Stomach (tissue), 9 donors: ENCODE results near the gene LDB2. TPM values are rescaled to one million over a fixed set of nuclear protein-coding genes. Genes with fewer than 3 reads are reported as not detected.
"Not testable (repeated sequence)": the region's sequence is repeated elsewhere in the genome, so short reads cannot be mapped to it uniquely, and the experiment has no call there.

Experiments
- DNase-seq, 2 donors: peaks; one replicate each; pipeline versions ENCODE4 v3.0.0 to v3.0.0-alpha.2; 2013 to 2019
- H3K27ac ChIP-seq, 5 donors: fragments of 200-600 bp in 4 of 5; sonication (generic) in 4 of 5; one replicate each; pipeline ENCODE4 v1.5.1; 2013 to 2019; ENCODE audit warnings: mild to moderate bottlenecking in 1 of 5, moderate library complexity in 1 of 5
- H3K27me3 ChIP-seq, 3 donors: fragments of 200-600 bp; sonication (generic); one replicate each; pipeline ENCODE4 v1.5.1; 2017 to 2019; ENCODE audit warnings: mixed run types in 1 of 3
- H3K36me3 ChIP-seq, 4 donors: fragments of 200-600 bp; sonication (generic); 1 replicate in 3 of 4; 2 replicates in 1 of 4; pipeline ENCODE4 v1.5.1; 2016 to 2019
- H3K4me1 ChIP-seq, 4 donors: fragments of 200-600 bp; sonication (generic); one replicate each; pipeline ENCODE4 v1.5.1; 2016 to 2019
- H3K4me3 ChIP-seq, 4 donors: fragments of 200-600 bp; sonication (generic) in 3 of 4; one replicate each; pipeline ENCODE4 v1.5.1; 2016 to 2019; ENCODE audit warnings: mild to moderate bottlenecking in 1 of 4
- H3K9me3 ChIP-seq, 4 donors: fragments of 200-600 bp; sonication (generic); one replicate each; pipeline ENCODE4 v1.5.1; 2016 to 2019
- EP300 ChIP-seq: sonication (generic); formaldehyde crosslinking; IDR thresholded peaks from one replicate; pipeline ENCODE4 v1.6.1; 2017; ENCODE audit warnings: antibody characterized with exemption
- POLR2A ChIP-seq, 4 donors: fragments of 450-650 bp; IDR thresholded peaks; one replicate each; pipeline ENCODE4 v1.6.1; 2016; ENCODE audit warnings: antibody characterized with exemption in 4 of 4, control low read depth in 2 of 4, mild to moderate bottlenecking in 1 of 4, moderate library complexity in 1 of 4
- POLR2AphosphoS5 ChIP-seq, 3 donors: sonication (generic); formaldehyde crosslinking; IDR thresholded peaks; one replicate each; pipeline ENCODE4 v1.6.1; 2016; ENCODE audit warnings: antibody characterized with exemption in 3 of 3
- WGBS, 5 donors: extraction: QIAGEN DNeasy Blood & Tissue Kit in 3 of 5; methylation state at CpG; one replicate each; pipeline versions ENCODE4 v1.1.5 to v1.1.7; 2013 to 2018; 5-methylcytosine and 5-hydroxymethylcytosine counted together
- intact Hi-C: fragments of 100-400 bp; cut with DNase I; formaldehyde crosslinking; loops from one replicate; pipeline ENCODE4 v1.15.1; 2023; ENCODE audit warnings: low total_unique reads
- polyA plus RNA-seq, 3 donors: library from polyadenylated mRNA; stranded (reverse); fragments of 200-250 nt; gene quantifications; one replicate each; pipeline ENCODE4 v1.2.3, GENCODE V29; 2013
- total RNA-seq, 5 donors: library from RNA; depleted of rRNA; stranded (reverse); fragments of >200 nt; gene quantifications; one replicate each; pipeline versions ENCODE4 v1.1.0 to v1.2.3, GENCODE V29; 2014 to 2016
- TF ChIP-seq, protein P1 (sequence below), 7 experiments: fragments of 450-650 bp in 4 of 7; fragments of 200-600 bp in 3 of 7; sonication (generic) in 3 of 7; IDR thresholded peaks; one replicate each; pipeline ENCODE4 v1.5.1; 2016 to 2019; ENCODE audit warnings: antibody characterized with exemption in 7 of 7, control low read depth in 2 of 7, mild to moderate bottlenecking in 1 of 7
- donor health status: healthy with polysubstance abuse.
- donor health status: Bipolar disorder and iron deficiency.
- donor health status: healthy.

The LDB2 gene
- total and polyA plus RNA-seq, 8 donors: 6.2 to 63.3 (median 12.8) TPM

DNA sequence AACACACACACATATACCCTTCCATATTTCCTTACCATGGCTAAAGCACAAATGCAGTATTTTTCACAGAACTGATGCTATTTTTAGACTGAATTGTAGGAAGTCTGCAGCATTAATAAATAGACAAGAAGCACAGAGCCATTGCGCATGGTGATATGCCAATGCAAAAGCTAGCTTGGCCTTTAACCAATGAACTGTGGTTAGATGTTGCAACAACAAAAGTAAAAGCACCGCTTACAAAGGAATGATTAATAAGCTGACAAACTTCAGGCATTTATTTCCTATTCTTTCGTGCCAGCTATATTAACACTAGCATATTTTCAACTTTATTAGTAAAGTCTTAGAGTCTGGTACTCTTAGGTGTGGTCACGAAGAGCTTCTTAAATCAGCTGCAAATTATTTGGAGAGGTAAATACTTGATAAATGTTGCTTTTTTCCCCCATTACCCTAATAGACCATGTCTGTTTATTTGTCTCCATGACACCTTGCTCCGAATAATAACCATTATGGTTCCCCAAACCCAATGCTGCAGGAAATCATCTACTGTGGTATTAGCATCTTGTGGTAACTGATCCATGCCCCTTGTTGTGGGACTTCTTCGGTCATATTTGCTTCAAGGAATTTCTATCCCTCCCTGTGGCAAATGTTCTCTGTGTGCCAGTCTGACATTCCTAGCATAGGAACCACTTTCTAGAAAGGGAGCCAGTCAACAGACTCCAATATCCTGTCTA lies 366.0 kb downstream of the LDB2 start:
- intact Hi-C loops: no loop called here
- Histone ChIP-seq H3K4me1 (peaks cover 0 to 21% (median 9%) of the 10 kb centered on the region in 4 donors), H3K9me3 (no peaks in the 10 kb centered on the region), H3K4me3 (no peak overlapping the region), H3K27ac (no peak overlapping the region), H3K36me3 (no peaks in the 10 kb centered on the region), H3K27me3 (no peaks in the 10 kb centered on the region)
- 35 to 68% (median 49%) methylated on average over 6 of the region's 6 CpGs for WGBS, 5 donors
- peak in 1 of 2 donors; percentile 61 for DNase-seq
- TF ChIP-seq, protein P1, sequence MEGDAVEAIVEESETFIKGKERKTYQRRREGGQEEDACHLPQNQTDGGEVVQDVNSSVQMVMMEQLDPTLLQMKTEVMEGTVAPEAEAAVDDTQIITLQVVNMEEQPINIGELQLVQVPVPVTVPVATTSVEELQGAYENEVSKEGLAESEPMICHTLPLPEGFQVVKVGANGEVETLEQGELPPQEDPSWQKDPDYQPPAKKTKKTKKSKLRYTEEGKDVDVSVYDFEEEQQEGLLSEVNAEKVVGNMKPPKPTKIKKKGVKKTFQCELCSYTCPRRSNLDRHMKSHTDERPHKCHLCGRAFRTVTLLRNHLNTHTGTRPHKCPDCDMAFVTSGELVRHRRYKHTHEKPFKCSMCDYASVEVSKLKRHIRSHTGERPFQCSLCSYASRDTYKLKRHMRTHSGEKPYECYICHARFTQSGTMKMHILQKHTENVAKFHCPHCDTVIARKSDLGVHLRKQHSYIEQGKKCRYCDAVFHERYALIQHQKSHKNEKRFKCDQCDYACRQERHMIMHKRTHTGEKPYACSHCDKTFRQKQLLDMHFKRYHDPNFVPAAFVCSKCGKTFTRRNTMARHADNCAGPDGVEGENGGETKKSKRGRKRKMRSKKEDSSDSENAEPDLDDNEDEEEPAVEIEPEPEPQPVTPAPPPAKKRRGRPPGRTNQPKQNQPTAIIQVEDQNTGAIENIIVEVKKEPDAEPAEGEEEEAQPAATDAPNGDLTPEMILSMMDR (IDR thresholded peaks at IDR 0.05): no peak
- peak in 1 of 3 donors; percentile 40 for TF ChIP-seq POLR2AphosphoS5 (IDR thresholded peaks at IDR 0.05)

DNA sequence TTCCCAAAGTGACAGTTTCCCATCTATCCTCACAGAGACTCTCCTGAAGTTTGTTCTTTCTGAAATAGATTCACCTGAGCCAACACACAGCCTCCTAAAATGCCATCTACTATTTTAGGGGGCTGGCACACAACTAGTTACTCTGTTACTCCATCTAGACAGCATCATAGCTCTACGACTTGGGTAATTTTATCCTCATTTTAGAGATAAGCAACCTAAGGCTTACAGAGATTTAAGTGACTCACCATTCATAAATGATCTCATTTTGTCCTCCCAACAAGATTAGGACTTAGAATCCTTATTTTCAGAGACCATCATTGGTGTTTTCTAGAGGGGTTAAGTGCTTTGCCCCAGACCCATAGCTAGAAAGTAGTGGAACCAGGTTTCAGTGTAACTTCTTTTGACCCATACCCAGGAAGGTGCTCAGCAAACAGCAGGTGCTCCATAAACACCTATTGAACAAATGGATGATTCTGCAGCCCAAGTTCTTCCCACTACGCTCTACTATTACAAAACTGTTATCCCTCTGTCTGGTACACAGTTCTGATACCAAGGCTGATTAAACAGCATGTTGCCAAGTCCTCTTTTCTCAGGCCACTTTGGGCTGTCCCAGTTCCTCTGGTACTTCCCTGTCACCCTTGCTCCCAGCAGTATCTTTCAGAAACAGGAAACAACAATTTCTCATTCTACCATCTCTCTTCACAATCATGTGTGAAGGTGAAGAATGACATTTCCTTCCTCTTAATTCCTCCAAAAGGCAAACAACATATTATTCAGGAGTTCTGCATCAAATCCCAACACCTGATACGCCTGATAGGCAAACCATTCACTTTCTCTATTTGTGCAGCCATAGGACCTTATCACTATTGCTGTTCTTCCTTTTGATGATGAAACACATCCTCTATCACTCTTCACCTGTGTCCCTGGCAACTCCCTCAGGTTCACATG lies 367.5 kb downstream of the LDB2 start:
- 64 to 70% (median 68%) methylated on average over 3 of the region's 3 CpGs for WGBS, 5 donors
- intact Hi-C loops: no loop called here
- Histone ChIP-seq H3K4me3 (no peak overlapping the region), H3K9me3 (no peaks in the 10 kb centered on the region), H3K36me3 (no peaks in the 10 kb centered on the region), H3K27me3 (no peaks in the 10 kb centered on the region), H3K27ac (no peak overlapping the region), H3K4me1 (peaks cover 0 to 21% (median 9%) of the 10 kb centered on the region in 4 donors)
- TF ChIP-seq, protein P1 (IDR thresholded peaks at IDR 0.05): no peak
- TF ChIP-seq POLR2AphosphoS5 (IDR thresholded peaks at IDR 0.05): no peak
- no peak for TF ChIP-seq POLR2A (IDR thresholded peaks at IDR 0.05)
- no peak for TF ChIP-seq EP300
- DNase-seq: no peak

DNA sequence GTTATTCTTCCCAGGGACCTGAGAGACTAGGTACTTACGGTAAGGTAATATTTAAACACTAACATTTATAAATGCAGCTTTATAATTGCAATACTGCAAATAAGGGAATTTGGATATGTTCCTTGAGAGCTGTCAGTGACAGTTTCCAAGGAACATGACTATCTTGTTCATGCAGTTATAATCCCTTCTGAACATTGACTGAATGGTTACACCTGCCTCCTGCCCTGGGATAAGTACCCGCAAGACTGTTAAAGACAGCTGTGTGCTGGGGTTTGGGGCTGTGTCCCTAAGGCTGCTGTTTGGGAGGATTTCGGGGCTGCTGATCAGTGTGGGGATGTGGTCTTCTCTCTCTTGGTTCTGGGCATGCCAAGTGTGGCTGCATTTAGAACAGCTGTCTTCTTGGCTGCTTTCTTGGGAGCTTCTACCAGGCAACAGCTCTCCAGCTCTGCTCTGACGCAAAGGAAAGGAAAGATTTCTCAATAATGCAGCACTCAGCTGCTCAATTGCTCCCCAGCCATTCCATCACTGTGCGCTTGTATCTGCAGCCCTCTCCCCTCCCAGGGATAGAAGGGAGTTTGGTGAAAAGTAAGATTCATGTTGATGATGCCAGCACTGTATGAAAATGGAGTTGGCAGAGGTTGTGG lies 373.4 kb downstream of the LDB2 start:
- Histone ChIP-seq H3K36me3 (no peaks in the 10 kb centered on the region), H3K27me3 (no peaks in the 10 kb centered on the region), H3K27ac (no peak overlapping the region), H3K4me1 (no peaks in the 10 kb centered on the region), H3K9me3 (no peaks in the 10 kb centered on the region), H3K4me3 (no peak overlapping the region)
- no peak for TF ChIP-seq POLR2AphosphoS5 (IDR thresholded peaks at IDR 0.05)
- TF ChIP-seq POLR2A (IDR thresholded peaks at IDR 0.05): no peak
- TF ChIP-seq, protein P1 (IDR thresholded peaks at IDR 0.05): no peak
- no peak for TF ChIP-seq EP300
- intact Hi-C loops: no loop called here
- DNase-seq: peak in 1 of 2 donors; percentile 69
- 77 to 85% (median 78%) methylated on average over 5 of the region's 5 CpGs for WGBS, 5 donors

DNA sequence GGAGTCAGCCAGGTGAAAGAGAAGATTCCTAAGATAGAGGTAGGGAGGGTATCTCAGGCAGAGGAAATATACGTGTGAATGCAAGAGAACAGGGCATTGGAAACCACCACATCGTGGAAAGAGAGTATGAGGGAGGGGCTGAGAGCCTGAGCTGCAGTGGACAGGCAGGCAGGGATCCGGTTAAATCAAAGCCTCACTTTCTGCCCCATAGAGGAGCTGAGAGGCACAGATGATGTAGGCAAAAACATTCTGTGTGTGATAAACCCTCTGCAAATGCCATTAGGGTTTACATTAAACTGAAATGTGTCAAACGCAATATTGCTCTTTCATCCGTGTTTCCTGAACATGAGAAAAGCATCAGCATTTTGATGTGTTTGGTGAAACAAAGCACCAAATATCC lies 374.0 kb downstream of the LDB2 start:
- Histone ChIP-seq H3K27me3 (no peaks in the 10 kb centered on the region), H3K9me3 (no peaks in the 10 kb centered on the region), H3K4me1 (no peaks in the 10 kb centered on the region), H3K4me3 (no peak overlapping the region), H3K27ac (no peak overlapping the region), H3K36me3 (no peaks in the 10 kb centered on the region)
- 72 to 79% (median 77%) methylated on average over 5 of the region's 5 CpGs for WGBS, 5 donors
- DNase-seq: no peak
- intact Hi-C loops: no loop called here
- TF ChIP-seq POLR2AphosphoS5 (IDR thresholded peaks at IDR 0.05) (no peak), POLR2A (IDR thresholded peaks at IDR 0.05) (no peak), EP300 (no peak)
- TF ChIP-seq, protein P1 (IDR thresholded peaks at IDR 0.05): no peak

DNA sequence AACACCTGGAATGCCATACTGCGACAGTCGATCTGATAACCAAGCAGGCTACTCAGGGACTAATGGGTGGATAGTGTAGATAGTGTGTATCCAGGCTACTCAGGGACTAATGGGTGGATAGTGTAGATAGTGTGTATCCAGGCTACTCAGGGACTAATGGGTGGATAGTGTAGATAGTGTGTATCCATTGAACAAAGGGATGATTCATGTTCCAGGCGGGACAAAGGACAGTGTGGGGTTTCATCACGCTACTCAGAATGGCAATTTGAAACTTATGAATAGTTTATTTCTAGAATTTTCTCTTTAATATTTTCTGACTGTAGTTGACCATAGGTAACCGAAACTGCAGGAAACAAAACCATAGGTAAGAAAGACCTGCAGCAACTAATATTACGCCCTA lies 374.9 kb downstream of the LDB2 start:
- WGBS, 5 donors: 90 to 93% (median 90%) methylated on average over 6 of the region's 6 CpGs
- H3K9me3 ChIP-seq, intact Hi-C loops, H3K27ac ChIP-seq, H3K27me3 ChIP-seq, H3K4me3 ChIP-seq, H3K4me1 ChIP-seq, DNase-seq, H3K36me3 ChIP-seq: not testable (repeated sequence)
